ENCODE measurements around the gene CCL7. TPM values are rescaled to one million over a fixed set of nuclear protein-coding genes. Genes with fewer than 3 reads are reported as not detected.
A peak's percentile ranks its signal among the peaks of the same experiment; 100 is the strongest.

CCL7 gene
- total RNA-seq, 1 experiment from 2014 or later: 0.31 TPM

- H3K27ac ChIP-seq (ENCODE audit: low read length): no peak overlapping the region
- H3K36me3 ChIP-seq (ENCODE audit: control insufficient read depth, insufficient read depth, low read length): no peaks in the 10 kb centered on the region
- DNase-seq (ENCODE audit: low read depth, low spot score) (no peak), ATAC-seq (no peak)
- intact Hi-C loops (cut with micrococcal nuclease; ENCODE audit: unreplicated experiment): no loop called here
- H3K4me3 ChIP-seq (ENCODE audit: low read depth in 2 of 2, low read length in 2 of 2): no peak overlapping the region
- POLR2A ChIA-PET: no interaction called here
- CTCF ChIA-PET: no interaction called here
- no peaks in the 10 kb centered on the region for H3K9me3 ChIP-seq (ENCODE audit: control insufficient read depth, insufficient read depth, low read depth, low read length)
- H3K4me1 ChIP-seq (ENCODE audit: control insufficient read depth, insufficient read depth, low read length): no peaks in the 10 kb centered on the region
- in situ Hi-C loops (cut with HindIII; ENCODE audit: low pct_unique_long_range_greater_than_20kb, low sequenced_read_pairs): no loop called here
- no peaks in the 10 kb centered on the region for H3K27me3 ChIP-seq (ENCODE audit: control insufficient read depth, insufficient read depth, low read length)
- no peak for TF ChIP-seq CTCF (IDR thresholded peaks at IDR 0.05)
- TF ChIP-seq TCF7L2 (IDR thresholded peaks at IDR 0.05; ENCODE audit: low read depth, low read length): no peak
- TF ChIP-seq POLR2AphosphoS5 (IDR thresholded peaks at IDR 0.05; ENCODE audit: low read depth, low read length): no peak
- TF ChIP-seq REST (IDR thresholded peaks at IDR 0.05; ENCODE audit: insufficient read depth in 1 of 2, low read depth in 2 of 2, low read length in 1 of 2): no peak
- TF ChIP-seq SIN3A (IDR thresholded peaks at IDR 0.05; ENCODE audit: borderline replicate concordance, insufficient read depth, low read depth, low read length): no peak
- BruUV-seq (replicated peaks): no TSS peak
Observed at GRCh38 chr17:34290586-34290985, 20.6 kb downstream of the CCL7 start.

GRCh38 chr17:34291721-34292348 is 21.8 kb downstream of the CCL7 start:
- no peak for DNase-seq (ENCODE audit: low read depth, low spot score)
- peak; percentile 81 for ATAC-seq
- in situ Hi-C loops (cut with HindIII; ENCODE audit: low pct_unique_long_range_greater_than_20kb, low sequenced_read_pairs): no loop called here
- CTCF ChIA-PET: no interaction called here
- intact Hi-C loops (cut with micrococcal nuclease; ENCODE audit: unreplicated experiment): no loop called here
- TF ChIP-seq REST (IDR thresholded peaks at IDR 0.05; ENCODE audit: insufficient read depth in 1 of 2, low read depth in 2 of 2, low read length in 1 of 2) (peak; percentile 62 to 81; a peak in 3 of 4 replicates), POLR2AphosphoS5 (IDR thresholded peaks at IDR 0.05; ENCODE audit: low read depth, low read length) (no peak)
- POLR2A ChIA-PET: no interaction called here
- no peaks in the 10 kb centered on the region for H3K27me3 ChIP-seq (ENCODE audit: control insufficient read depth, insufficient read depth, low read length)
- BruUV-seq (replicated peaks): no TSS peak
- no peak overlapping the region for H3K27ac ChIP-seq (ENCODE audit: low read length)
- H3K4me1 ChIP-seq (ENCODE audit: control insufficient read depth, insufficient read depth, low read length): no peaks in the 10 kb centered on the region
- H3K36me3 ChIP-seq (ENCODE audit: control insufficient read depth, insufficient read depth, low read length): no peaks in the 10 kb centered on the region
- H3K4me3 ChIP-seq (ENCODE audit: low read depth in 2 of 2, low read length in 2 of 2): no peak overlapping the region
- H3K9me3 ChIP-seq (ENCODE audit: control insufficient read depth, insufficient read depth, low read depth, low read length): no peaks in the 10 kb centered on the region
